IPS-18a (cell line): ENCODE data around the gene ENG.

Source experiments
- H3K27ac ChIP-seq: one replicate; pipeline ENCODE4 v1.5.1; 2013; ENCODE audit warnings: low read length
- H3K27me3 ChIP-seq: one replicate; pipeline ENCODE4 v1.6.1; 2013; ENCODE audit warnings: mild to moderate bottlenecking, low read length; ENCODE audit not compliant: control insufficient read depth, insufficient read depth
- H3K36me3 ChIP-seq: one replicate; pipeline ENCODE4 v1.6.1; 2013; ENCODE audit warnings: low read depth, low read length; ENCODE audit not compliant: control insufficient read depth
- H3K4me1 ChIP-seq: one replicate; pipeline ENCODE4 v1.6.1; 2013; ENCODE audit warnings: low read depth, low read length; ENCODE audit not compliant: control insufficient read depth
- H3K4me3 ChIP-seq: one replicate; pipeline ENCODE4 v1.5.1; 2013; ENCODE audit warnings: low read length
- H3K9ac ChIP-seq: one replicate; pipeline ENCODE4 v1.6.1; 2013; ENCODE audit warnings: mild to moderate bottlenecking, low read length, moderate library complexity
- H3K9me3 ChIP-seq: one replicate; pipeline ENCODE4 v1.6.1; 2013; ENCODE audit warnings: low read depth, low read length; ENCODE audit not compliant: control insufficient read depth

Gene ENG

DNA sequence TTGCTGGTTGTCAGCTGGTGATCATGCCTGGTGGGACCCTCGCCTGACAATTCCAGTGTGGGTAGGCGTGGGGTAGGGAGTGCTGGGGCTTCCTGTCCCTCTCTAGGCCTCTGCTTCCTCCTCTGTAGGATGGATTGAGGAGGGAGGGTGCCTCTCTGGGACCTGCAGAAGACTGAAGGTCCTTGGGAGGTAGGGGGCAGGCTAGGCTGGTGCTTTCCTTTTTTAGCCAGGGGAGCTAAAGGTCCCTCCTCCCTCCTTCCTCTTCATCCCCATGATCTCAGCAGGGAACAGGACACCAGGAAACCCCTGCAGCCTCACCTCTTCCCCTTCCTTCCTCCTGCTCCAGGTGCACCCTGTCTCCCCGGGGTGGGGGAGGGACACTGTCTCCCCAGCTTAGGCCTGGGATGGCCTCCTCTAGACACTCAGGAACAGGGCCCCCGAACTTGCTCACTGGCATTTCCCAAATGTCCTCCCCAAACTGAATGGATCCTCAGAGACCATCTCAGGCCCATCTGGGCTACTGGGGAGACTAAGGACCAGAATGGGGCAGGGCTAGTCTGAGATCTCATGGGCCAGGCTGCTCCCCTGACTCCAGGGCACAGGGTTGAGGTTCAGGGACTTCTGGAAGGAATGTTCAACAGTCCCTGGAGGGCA, 84.4 kb downstream of the ENG start:
- H3K27ac ChIP-seq: no peak overlapping the region
- no peaks in the 10 kb centered on the region for H3K36me3 ChIP-seq
- no peaks in the 10 kb centered on the region for H3K9me3 ChIP-seq
- peaks cover 9% of the 10 kb centered on the region for H3K27me3 ChIP-seq
- peaks cover 15% of the 10 kb centered on the region for H3K4me1 ChIP-seq
- no peak overlapping the region for H3K9ac ChIP-seq
- H3K4me3 ChIP-seq: peak overlapping the region; percentile 55

DNA sequence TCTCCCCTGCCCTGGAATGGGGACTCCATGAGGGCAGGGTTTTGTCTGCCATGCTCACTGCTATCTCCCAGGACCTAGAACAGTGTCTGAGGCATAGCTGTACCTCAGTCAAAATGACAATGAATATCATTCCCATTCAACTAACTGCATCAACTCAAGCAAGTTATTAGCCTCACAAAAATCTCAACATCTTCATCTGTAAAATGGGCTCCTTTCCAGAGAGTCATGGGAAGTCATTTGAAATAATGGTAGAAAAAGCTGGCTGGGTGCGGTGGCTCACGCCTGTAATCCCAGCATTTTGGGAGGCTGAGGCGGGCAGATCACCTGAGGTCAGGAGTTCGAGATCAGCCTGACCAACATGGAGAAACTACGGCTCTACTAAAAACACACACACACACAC, 85.4 kb downstream of the ENG start:
- Histone ChIP-seq H3K27ac (no peak overlapping the region), H3K4me1 (peaks cover 15% of the 10 kb centered on the region), H3K27me3 (peaks cover 9% of the 10 kb centered on the region), H3K9ac (no peak overlapping the region), H3K36me3 (no peaks in the 10 kb centered on the region), H3K4me3 (no peak overlapping the region), H3K9me3 (no peaks in the 10 kb centered on the region)

DNA sequence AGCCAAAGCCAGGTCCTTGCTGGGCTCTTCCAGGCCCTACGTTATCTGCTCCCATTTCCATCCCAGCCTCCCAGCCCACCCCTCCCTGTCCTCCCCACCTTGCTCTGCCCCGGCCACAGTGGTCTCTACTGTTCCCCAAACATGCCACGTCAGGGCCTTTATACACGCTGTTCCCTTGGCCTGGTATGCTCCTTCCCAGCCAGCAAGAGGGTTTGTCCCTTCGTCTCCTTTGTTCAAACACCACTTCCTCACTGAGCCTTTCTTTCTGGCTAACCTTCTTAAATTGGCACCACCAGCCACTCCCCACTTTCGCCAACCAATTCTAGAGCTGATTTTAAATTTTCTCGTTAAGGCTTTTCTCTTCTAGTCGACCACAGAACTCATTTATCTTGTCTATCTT, 85.8 kb downstream of the ENG start:
- no peaks in the 10 kb centered on the region for H3K36me3 ChIP-seq
- H3K4me3 ChIP-seq: no peak overlapping the region
- peaks cover 9% of the 10 kb centered on the region for H3K27me3 ChIP-seq
- no peak overlapping the region for H3K9ac ChIP-seq
- no peak overlapping the region for H3K27ac ChIP-seq
- H3K9me3 ChIP-seq: no peaks in the 10 kb centered on the region
- H3K4me1 ChIP-seq: peaks cover 15% of the 10 kb centered on the region

DNA sequence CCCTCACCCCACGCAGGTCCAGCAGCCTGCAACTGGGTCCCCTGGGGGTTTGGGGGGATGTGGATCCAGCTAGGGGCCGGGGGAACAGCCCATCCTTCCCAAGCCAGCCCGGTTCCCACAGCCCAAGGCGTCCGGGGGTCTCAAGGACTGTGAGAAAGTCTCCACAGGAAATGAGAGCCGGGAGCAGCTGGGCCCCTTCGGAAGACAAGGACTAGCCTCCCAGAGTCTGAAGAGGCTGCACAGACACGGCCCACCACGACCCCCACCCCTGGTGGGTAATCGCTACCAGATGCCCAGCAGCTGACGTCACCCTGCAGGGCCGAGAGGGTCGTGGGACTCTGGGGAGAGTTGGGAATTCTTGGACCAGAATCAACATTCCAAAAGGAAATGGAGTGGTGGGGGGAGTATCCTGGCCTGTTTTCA, 86.5 kb downstream of the ENG start:
- H3K4me1 ChIP-seq: peaks cover 15% of the 10 kb centered on the region
- no peak overlapping the region for H3K27ac ChIP-seq
- H3K4me3 ChIP-seq: no peak overlapping the region
- no peaks in the 10 kb centered on the region for H3K9me3 ChIP-seq
- no peaks in the 10 kb centered on the region for H3K36me3 ChIP-seq
- H3K9ac ChIP-seq: no peak overlapping the region
- H3K27me3 ChIP-seq: peaks cover 9% of the 10 kb centered on the region

DNA sequence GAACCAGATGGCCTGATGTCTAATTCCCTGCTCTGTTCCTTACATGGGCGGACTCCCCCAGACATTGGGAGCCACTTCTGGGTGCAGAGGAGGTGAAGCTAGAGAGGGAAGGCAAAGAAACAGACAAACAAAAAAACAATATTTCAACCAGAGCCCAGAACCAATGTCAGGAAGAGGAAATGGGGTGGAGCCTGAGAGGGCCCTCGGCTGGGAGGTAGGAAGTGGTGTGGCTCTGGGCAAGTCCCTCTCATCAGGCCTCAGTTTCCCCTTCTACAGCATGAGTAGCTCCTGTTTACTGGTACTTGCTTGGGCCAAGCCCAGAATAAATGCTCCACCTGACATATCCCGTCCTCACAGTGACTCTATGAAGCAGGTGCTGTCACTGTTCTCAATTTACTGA, 87.0 kb downstream of the ENG start:
- no peaks in the 10 kb centered on the region for H3K9me3 ChIP-seq
- no peak overlapping the region for H3K4me3 ChIP-seq
- H3K36me3 ChIP-seq: no peaks in the 10 kb centered on the region
- no peak overlapping the region for H3K9ac ChIP-seq
- H3K4me1 ChIP-seq: peaks cover 16% of the 10 kb centered on the region
- H3K27me3 ChIP-seq: peaks cover 9% of the 10 kb centered on the region
- H3K27ac ChIP-seq: no peak overlapping the region

DNA sequence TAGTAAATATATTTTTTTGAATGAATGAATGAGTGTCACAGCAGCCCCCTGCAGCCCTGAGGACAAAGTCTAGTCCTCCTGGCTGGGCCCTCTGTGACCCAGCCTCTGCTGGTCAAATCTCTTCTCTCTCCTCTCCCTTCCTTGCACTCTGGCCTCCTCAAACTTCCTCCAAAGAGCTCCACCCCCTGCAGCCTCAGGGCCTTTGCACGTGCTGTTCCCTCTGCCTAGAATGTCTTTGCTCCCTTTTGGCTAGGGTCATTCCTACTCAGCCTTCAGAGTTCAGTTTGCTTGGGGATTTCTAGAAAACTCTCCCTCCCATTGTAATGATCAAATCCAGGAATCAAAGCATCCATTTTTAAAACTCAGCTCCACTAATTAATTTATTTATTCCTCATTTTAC, 89.0 kb downstream of the ENG start:
- H3K9ac ChIP-seq: no peak overlapping the region

More for the DNA sequence above, 89.0 kb downstream of the ENG start:
- Histone ChIP-seq H3K36me3 (no peaks in the 10 kb centered on the region), H3K4me3 (no peak overlapping the region), H3K27ac (no peak overlapping the region), H3K9me3 (no peaks in the 10 kb centered on the region), H3K4me1 (peaks cover 11% of the 10 kb centered on the region), H3K27me3 (peaks cover 7% of the 10 kb centered on the region)
